PC-3 (cell line): Measurements from ENCODE around the gene SLC39A11. TPM values are rescaled to one million over a fixed set of nuclear protein-coding genes. Genes with fewer than 3 reads are reported as not detected.

Experiments used
- ATAC-seq: fragments of 200-7000 bp; cut with Tn5 transposase; 2 replicates; pipeline ENCODE4 v1.9.1; 2020; ENCODE audit warnings: mild to moderate bottlenecking, moderate library complexity
- BruUV-seq: library from RNA; stranded (reverse); fragments of 400-500 nt; replicated peaks from 2 replicates; lab custom pipeline; 2021; lab: Mats Ljungman, UMichigan
- CTCF ChIA-PET: fragments of 300-600 bp; sonication (Branson Sonifier 250); formaldehyde crosslinking; loops from one replicate; lab custom pipeline; 2022; ENCODE audit warnings: antibody characterized with exemption; lab: Charles Lee
- POLR2A ChIA-PET: fragments of 300-600 bp; sonication (Branson Sonifier 250); formaldehyde crosslinking; loops from one replicate; lab custom pipeline; 2022; ENCODE audit warnings: antibody characterized with exemption; ENCODE audit not compliant: unreplicated experiment; lab: Charles Lee
- DNase-seq: peaks from one replicate; pipeline ENCODE4 v3.0.0-alpha.2; 2015
- H2AFZ ChIP-seq: fragments of 300-600 bp; sonication (generic); 2 replicates; pipeline ENCODE4 v1.6.0; 2016; ENCODE audit warnings: antibody characterized with exemption, low read length
- H3F3A ChIP-seq: fragments of 300-600 bp; sonication (generic); one replicate; pipeline ENCODE4 v1.6.0; 2017; ENCODE audit warnings: antibody characterized with exemption, low read length, control low read depth, mild to moderate bottlenecking; ENCODE audit not compliant: unreplicated experiment
- H3K27ac ChIP-seq: fragments of 300-600 bp; sonication (generic); 2 replicates; pipeline ENCODE4 v1.5.1; 2016; ENCODE audit warnings: mild to moderate bottlenecking, low read length
- H3K27me3 ChIP-seq: fragments of 300-600 bp; sonication (generic); 2 replicates; pipeline ENCODE4 v1.6.1; 2016; ENCODE audit warnings: low read length, mixed read lengths
- H3K36me3 ChIP-seq: fragments of 300-600 bp; sonication (generic); 2 replicates; pipeline ENCODE4 v1.6.1; 2016; ENCODE audit warnings: low read depth, mixed run types, low read length, mixed read lengths
- H3K4me1 ChIP-seq: fragments of 300-600 bp; sonication (generic); 2 replicates; pipeline ENCODE4 v1.5.1; 2016; ENCODE audit warnings: low read length; ENCODE audit not compliant: insufficient read depth
- H3K4me2 ChIP-seq: fragments of 300-600 bp; sonication (generic); 2 replicates; pipeline ENCODE4 v1.6.0; 2016; ENCODE audit warnings: low read length
- H3K4me3 ChIP-seq: fragments of 300-600 bp; sonication (generic); 2 replicates; pipeline ENCODE4 v1.5.1; 2016; ENCODE audit warnings: mild to moderate bottlenecking, low read length, mixed read lengths
- H3K79me2 ChIP-seq: fragments of 300-600 bp; sonication (generic); 2 replicates; pipeline ENCODE4 v1.6.1; 2017; ENCODE audit warnings: low read length, mixed read lengths
- H3K9ac ChIP-seq: fragments of 300-600 bp; sonication (generic); 2 replicates; pipeline ENCODE4 v1.6.0; 2016; ENCODE audit warnings: mild to moderate bottlenecking, low read length
- H3K9me2 ChIP-seq: fragments of 300-600 bp; sonication (generic); replicated peaks from 2 replicates; pipeline ENCODE4 v1.6.1; 2016; ENCODE audit warnings: mixed run types, low read length, mixed read lengths
- H3K9me3 ChIP-seq: fragments of 300-600 bp; sonication (generic); 2 replicates; pipeline ENCODE4 v1.6.1; 2016; ENCODE audit warnings: low read length, mixed read lengths
- H4K20me1 ChIP-seq: fragments of 300-600 bp; sonication (generic); 2 replicates; pipeline ENCODE4 v1.6.1; 2016; ENCODE audit warnings: low read length, mixed read lengths
- CTCF ChIP-seq: fragments of 300-600 bp; sonication (generic); conservative IDR thresholded peaks from 2 replicates; pipeline ENCODE4 v1.5.1; 2017; ENCODE audit warnings: antibody characterized with exemption, low read depth, mild to moderate bottlenecking, low read length
- EZH2 ChIP-seq: fragments of 300-600 bp; sonication (generic); IDR thresholded peaks from one replicate; pipeline ENCODE4 v1.6.1; 2017; ENCODE audit warnings: antibody characterized with exemption, mild to moderate bottlenecking, low read length; ENCODE audit not compliant: unreplicated experiment
- EZH2phosphoT487 ChIP-seq: fragments of 300-600 bp; sonication (generic); IDR thresholded peaks from 2 replicates; pipeline ENCODE4 v1.6.1; 2018; ENCODE audit warnings: mild to moderate bottlenecking, antibody characterized with exemption, low read length, borderline replicate concordance
- intact Hi-C: fragments of 100-400 bp; cut with micrococcal nuclease; formaldehyde crosslinking; loops from 2 replicates; pipeline ENCODE4 v1.9.0; 2023
- total RNA-seq: library from RNA; depleted of rRNA; stranded (reverse); fragments of >200 nt; gene quantifications from 2 replicates; pipeline ENCODE4 v1.2.3, GENCODE V29; 2014

The SLC39A11 gene
- total RNA-seq, 1 experiment from 2014 or later = 37.7 TPM

DNA sequence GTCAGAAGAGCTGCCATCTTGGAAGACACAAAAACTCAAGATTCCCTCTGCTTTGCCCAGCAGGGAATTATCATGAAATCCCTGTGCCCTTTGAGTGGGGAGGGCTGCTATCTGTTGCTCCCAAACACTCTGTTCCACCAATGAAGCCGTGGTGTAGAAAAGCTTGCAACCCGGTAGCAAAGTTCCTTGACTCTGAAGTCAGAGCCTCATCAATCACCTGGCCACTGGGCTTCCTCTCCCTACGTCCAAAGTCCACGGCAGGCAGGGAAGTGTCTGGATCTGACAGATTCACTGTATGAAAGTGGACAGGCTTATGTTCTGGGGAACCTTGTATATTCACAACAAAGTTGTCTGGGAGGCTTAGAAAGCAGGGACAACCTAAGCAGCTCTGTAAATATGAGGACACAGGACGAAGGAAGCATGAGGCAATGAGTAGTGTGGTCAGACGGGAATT is 343.3 kb downstream of the SLC39A11 start:
- ATAC-seq = no peak
- TF ChIP-seq CTCF = no peak
- no peak for TF ChIP-seq EZH2phosphoT487
- Histone ChIP-seq H3K9me3 (no peaks in the 10 kb centered on the region), H3K27me3 (no peaks in the 10 kb centered on the region), H3K9ac (no peak overlapping the region), H3K79me2 (no peaks in the 10 kb centered on the region), H3K36me3 (no peaks in the 10 kb centered on the region), H4K20me1 (no peaks in the 10 kb centered on the region), H3K4me2 (no peak overlapping the region), H3K4me1 (0 out of 2 replicates have a peak, but pooled peaks cover under 1% of the 10 kb centered on the region), H3K9me2 (no peaks in the 10 kb centered on the region), H3F3A (no peaks in the 10 kb centered on the region), H2AFZ (no peak overlapping the region), H3K27ac (no peak overlapping the region), H3K4me3 (no peak overlapping the region)
- no peak for DNase-seq
- ChIA-PET POLR2A (no interaction called here), CTCF (no interaction called here)
- no TSS peak for BruUV-seq
- intact Hi-C loops = no loop called here

GRCh38 chr17:72747501-72747900 is 345.0 kb downstream of the SLC39A11 start:
- ATAC-seq = no peak

GRCh38 chr17:72745241-72745640 is 347.2 kb downstream of the SLC39A11 start:
- Histone ChIP-seq H3K4me3 (no peak overlapping the region), H2AFZ (no peak overlapping the region), H4K20me1 (no peaks in the 10 kb centered on the region), H3F3A (no peaks in the 10 kb centered on the region), H3K9me3 (no peaks in the 10 kb centered on the region), H3K9me2 (no peaks in the 10 kb centered on the region), H3K27ac (no peak overlapping the region), H3K4me1 (no peaks in the 10 kb centered on the region), H3K9ac (no peak overlapping the region), H3K36me3 (no peaks in the 10 kb centered on the region), H3K4me2 (no peak overlapping the region), H3K27me3 (no peaks in the 10 kb centered on the region), H3K79me2 (no peaks in the 10 kb centered on the region)
- ChIA-PET CTCF (no interaction called here), POLR2A (no interaction called here)
- DNase-seq (no peak), ATAC-seq (no peak)
- TF ChIP-seq EZH2 = no peak
- intact Hi-C loops = no loop called here
- no TSS peak for BruUV-seq

More at GRCh38 chr17:72747501-72747900, 345.0 kb downstream of the SLC39A11 start:
- Histone ChIP-seq H3K79me2 (no peaks in the 10 kb centered on the region), H3K4me2 (no peak overlapping the region), H3K27me3 (no peaks in the 10 kb centered on the region), H3K4me1 (no peaks in the 10 kb centered on the region), H3K9ac (no peak overlapping the region), H3K4me3 (no peak overlapping the region), H3K27ac (no peak overlapping the region), H4K20me1 (no peaks in the 10 kb centered on the region), H3K9me3 (no peaks in the 10 kb centered on the region), H3K9me2 (no peaks in the 10 kb centered on the region), H3F3A (no peaks in the 10 kb centered on the region), H3K36me3 (no peaks in the 10 kb centered on the region), H2AFZ (no peak overlapping the region)
- no peak for DNase-seq
- intact Hi-C loops = no loop called here
- no TSS peak for BruUV-seq
- POLR2A ChIA-PET = no interaction called here
- CTCF ChIA-PET = interaction anchor here (0.6 kb wide), 1 partner anchor 276 kb away, joined by 8 read pairs; no protein-coding TSS in a partner anchor
- TF ChIP-seq EZH2 = no peak
- no peak for TF ChIP-seq EZH2phosphoT487
- TF ChIP-seq CTCF = no peak
